Naive thymus-derived CD8-positive, alpha-beta T cell (primary cell): ENCODE results near the gene TEX13D. TPM values are rescaled to one million over a fixed set of nuclear protein-coding genes. Genes with fewer than 3 reads are reported as not detected.
A peak's percentile ranks its signal among the peaks of the same experiment; 100 is the strongest.

Experiments
- ATAC-seq, 2 donors: fragments of 150-1000 bp; cut with Tn5 transposase in 1 of 2; sonication (Bioruptor Pico), chemical (Tn5 transposase) in 1 of 2; 1 replicate in 1 of 2; 2 replicates in 1 of 2; pipeline ENCODE4 v1.10.0; 2021; ENCODE audit warnings: mild to moderate bottlenecking in 2 of 2, moderate library complexity in 2 of 2
- POLR2A ChIA-PET: fragments of 350-600 bp; sonication (Branson Sonifier 250); formaldehyde crosslinking; loops from one replicate; lab custom pipeline; 2021; ENCODE audit warnings: antibody characterized with exemption; lab: Charles Lee
- DNase-seq, 10 donors: peaks; one replicate each; pipeline versions ENCODE4 v3.0.0 to v3.0.0-alpha.2; 2020 to 2022
- H3K27ac Mint-ChIP-seq, 10 donors: one replicate each; pipeline ENCODE4 v1.8.0; 2020 to 2022; ENCODE audit warnings: mild to moderate bottlenecking in 10 of 10, mixed read lengths in 10 of 10, moderate library complexity in 4 of 10, inconsistent platforms in 1 of 10
- H3K27me3 Mint-ChIP-seq, 5 donors: one replicate each; pipeline ENCODE4 v1.8.0; 2021 to 2022; ENCODE audit warnings: mixed read lengths in 5 of 5
- H3K36me3 Mint-ChIP-seq, 3 donors: one replicate each; pipeline ENCODE4 v1.8.0; 2020 to 2022; ENCODE audit warnings: mixed read lengths in 3 of 3, mild to moderate bottlenecking in 2 of 3, inconsistent platforms in 1 of 3
- H3K4me1 Mint-ChIP-seq, 4 donors: one replicate each; pipeline ENCODE4 v1.8.0; 2021 to 2022; ENCODE audit warnings: mixed read lengths in 4 of 4
- H3K4me3 Mint-ChIP-seq, 10 donors: one replicate each; pipeline ENCODE4 v1.8.0; 2020 to 2022; ENCODE audit warnings: mild to moderate bottlenecking in 10 of 10, mixed read lengths in 10 of 10, moderate library complexity in 6 of 10, inconsistent platforms in 1 of 10
- H3K9me3 Mint-ChIP-seq, 9 donors: one replicate each; pipeline ENCODE4 v1.8.0; 2020 to 2022; ENCODE audit warnings: mixed read lengths in 9 of 9, mild to moderate bottlenecking in 3 of 9, inconsistent platforms in 1 of 9, moderate library complexity in 1 of 9
- polyA plus RNA-seq, 3 donors: library from polyadenylated mRNA; unstranded; fragments of 300-500 nt; fragmentation: Illumina TruSeq; gene quantifications; one replicate each; pipeline ENCODE4 v1.2.3, GENCODE V29; 2021
- total RNA-seq, 8 experiments: library from RNA in 2 of 8; stranded (reverse) in 2 of 8; gene quantifications; one replicate each; pipeline ENCODE4 v1.2.3 and lab custom pipeline; 2021 to 2026

TEX13D gene
- total and polyA plus RNA-seq, 5 experiments from 2014 or later, result not detected

- no peak for ATAC-seq
Measured at GRCh38 chrX:124354648-124355047, 22.2 kb downstream of the TEX13D start.

GRCh38 chrX:124358800-124359383 is 26.4 kb downstream of the TEX13D start:
- Mint-ChIP-seq H3K4me1 (peaks cover 29 to 63% (median 59%) of the 10 kb centered on the region in 4 donors), H3K4me3 (peak overlapping the region; percentile 26 to 83 (median 54)), H3K27ac (peak overlapping the region; percentile 2 to 92 (median 70)), H3K9me3 (no peaks in the 10 kb centered on the region), H3K27me3 (no peaks in the 10 kb centered on the region), H3K36me3 (peaks cover 0 to 15% (median 0%) of the 10 kb centered on the region in 3 donors)
- ATAC-seq (peak; percentile 83 to 89), DNase-seq (peak in 2 of 10 donors; percentile 31 to 41)
- POLR2A ChIA-PET, result no interaction called here

More at GRCh38 chrX:124354648-124355047, 22.2 kb downstream of the TEX13D start:
- Mint-ChIP-seq H3K4me1 (peaks cover 21 to 61% (median 54%) of the 10 kb centered on the region in 4 donors), H3K4me3 (peak overlapping the region in 7 of 10 donors; percentile 25 to 74 (median 43)), H3K27ac (peak overlapping the region in 8 of 10 donors; percentile 2 to 86 (median 50)), H3K36me3 (peaks cover 0 to 5% (median 0%) of the 10 kb centered on the region in 3 donors), H3K27me3 (no peaks in the 10 kb centered on the region), H3K9me3 (no peaks in the 10 kb centered on the region)
- POLR2A ChIA-PET, result interaction anchor here (1.0 kb wide), 1 partner anchor 9 kb away, joined by 5 read pairs; the partner anchor contains the start of gene SH2D1A
- no peak for DNase-seq

- POLR2A ChIA-PET, result interaction anchor here (0.6 kb wide), 1 partner anchor 144 kb away, joined by 4 read pairs; no protein-coding TSS in a partner anchor
- no peak for ATAC-seq
Measured at GRCh38 chrX:124362072-124362471, 29.6 kb downstream of the TEX13D start.

GRCh38 chrX:124362761-124363160 is 30.3 kb downstream of the TEX13D start:
- ATAC-seq (no peak), DNase-seq (no peak)
- H3K27ac Mint-ChIP-seq, result peak overlapping the region in 3 of 10 donors; percentile 15 to 86 (median 71)
- POLR2A ChIA-PET, result interaction anchor here (0.6 kb wide), 1 partner anchor 145 kb away, joined by 4 read pairs; no protein-coding TSS in a partner anchor
- peaks cover 22 to 47% (median 41%) of the 10 kb centered on the region in 4 donors for H3K4me1 Mint-ChIP-seq
- H3K27me3 Mint-ChIP-seq, result no peaks in the 10 kb centered on the region
- no peaks in the 10 kb centered on the region for H3K9me3 Mint-ChIP-seq
- peaks cover 0 to 33% (median 0%) of the 10 kb centered on the region in 3 donors for H3K36me3 Mint-ChIP-seq
- H3K4me3 Mint-ChIP-seq, result peak overlapping the region in 5 of 10 donors; percentile 2 to 46 (median 14)

More at GRCh38 chrX:124362072-124362471, 29.6 kb downstream of the TEX13D start:
- DNase-seq, result no peak
- Mint-ChIP-seq H3K27ac (peak overlapping the region in 2 of 10 donors; percentile 15 to 71), H3K9me3 (no peaks in the 10 kb centered on the region), H3K4me1 (peaks cover 24 to 49% (median 45%) of the 10 kb centered on the region in 4 donors), H3K36me3 (peaks cover 0 to 29% (median 0%) of the 10 kb centered on the region in 3 donors), H3K4me3 (peak overlapping the region in 4 of 10 donors; percentile 2 to 39 (median 22)), H3K27me3 (no peaks in the 10 kb centered on the region)

- Mint-ChIP-seq H3K9me3 (no peaks in the 10 kb centered on the region), H3K27ac (peak overlapping the region in 7 of 10 donors; percentile 1 to 81 (median 22)), H3K36me3 (peaks cover 0 to 73% (median 0%) of the 10 kb centered on the region in 3 donors), H3K4me3 (peak overlapping the region in 2 of 10 donors; percentile 26 to 40), H3K4me1 (peaks cover 10 to 33% (median 24%) of the 10 kb centered on the region in 4 donors), H3K27me3 (no peaks in the 10 kb centered on the region)
- DNase-seq, result no peak
- ATAC-seq, result no peak
- POLR2A ChIA-PET, result no interaction called here
Measured at GRCh38 chrX:124369722-124370121, 37.3 kb downstream of the TEX13D start.

GRCh38 chrX:124373348-124373747 is 40.9 kb downstream of the TEX13D start:
- H3K4me3 Mint-ChIP-seq, result no peak overlapping the region
- DNase-seq (no peak), ATAC-seq (no peak)
- H3K27me3 Mint-ChIP-seq, result no peaks in the 10 kb centered on the region
- peaks cover 8 to 30% (median 20%) of the 10 kb centered on the region in 4 donors for H3K4me1 Mint-ChIP-seq
- H3K27ac Mint-ChIP-seq, result peak overlapping the region in 2 of 10 donors; percentile 24 to 70
- POLR2A ChIA-PET, result no interaction called here
- H3K9me3 Mint-ChIP-seq, result no peaks in the 10 kb centered on the region
- H3K36me3 Mint-ChIP-seq, result peaks cover 0 to 53% (median 0%) of the 10 kb centered on the region in 3 donors

GRCh38 chrX:124378643-124379042 is 46.2 kb downstream of the TEX13D start:
- H3K9me3 Mint-ChIP-seq, result no peaks in the 10 kb centered on the region
- no peak overlapping the region for H3K27ac Mint-ChIP-seq
- H3K27me3 Mint-ChIP-seq, result no peaks in the 10 kb centered on the region
- H3K4me3 Mint-ChIP-seq, result no peak overlapping the region
- H3K36me3 Mint-ChIP-seq, result peaks cover 0 to 27% (median 6%) of the 10 kb centered on the region in 3 donors
- POLR2A ChIA-PET, result no interaction called here
- ATAC-seq (no peak), DNase-seq (no peak)
- peaks cover 6 to 15% (median 10%) of the 10 kb centered on the region in 4 donors for H3K4me1 Mint-ChIP-seq

- no peaks in the 10 kb centered on the region for H3K27me3 Mint-ChIP-seq
- POLR2A ChIA-PET, result no interaction called here
- no peaks in the 10 kb centered on the region for H3K9me3 Mint-ChIP-seq
- DNase-seq, result no peak
- ATAC-seq, result no peak
- peaks cover 7 to 18% (median 13%) of the 10 kb centered on the region in 4 donors for H3K4me1 Mint-ChIP-seq
- H3K4me3 Mint-ChIP-seq, result no peak overlapping the region
- peaks cover 0 to 41% (median 6%) of the 10 kb centered on the region in 3 donors for H3K36me3 Mint-ChIP-seq
- peak overlapping the region in 5 of 10 donors; percentile 3 to 64 (median 50) for H3K27ac Mint-ChIP-seq
Measured at GRCh38 chrX:124383354-124383753, 50.9 kb downstream of the TEX13D start.

GRCh38 chrX:124386401-124386800 is 53.9 kb downstream of the TEX13D start:
- H3K36me3 Mint-ChIP-seq, result peaks cover 0 to 37% (median under 1%) of the 10 kb centered on the region in 3 donors
- no peak for ATAC-seq

More at GRCh38 chrX:124386401-124386800, 53.9 kb downstream of the TEX13D start:
- POLR2A ChIA-PET, result no interaction called here
- Mint-ChIP-seq H3K9me3 (no peaks in the 10 kb centered on the region), H3K4me1 (peaks cover 7 to 18% (median 12%) of the 10 kb centered on the region in 4 donors), H3K27ac (peak overlapping the region in 1 of 10 donors; percentile 45), H3K4me3 (no peak overlapping the region), H3K27me3 (no peaks in the 10 kb centered on the region)
- no peak for DNase-seq

Other genes starting within 250 kb of the TEX13D start
- gene SH2D1A, start 13.9 kb downstream of the TEX13D start, total RNA-seq, result 10 to 100 TPM; 32.4 to 32.7 TPM
- gene SH2D1A, start 13.9 kb downstream of the TEX13D start, polyA plus RNA-seq, result 10 to 100 TPM; 38.6 to 92.7 (median 44.1) TPM